Measurements from ENCODE around the gene PARD3. TPM values are rescaled to one million over a fixed set of nuclear protein-coding genes. Genes with fewer than 3 reads are reported as not detected.

Gene PARD3
- total RNA-seq, 4 donors from 2014 or later = 27.3 to 65.3 (median 55.6) TPM

DNA sequence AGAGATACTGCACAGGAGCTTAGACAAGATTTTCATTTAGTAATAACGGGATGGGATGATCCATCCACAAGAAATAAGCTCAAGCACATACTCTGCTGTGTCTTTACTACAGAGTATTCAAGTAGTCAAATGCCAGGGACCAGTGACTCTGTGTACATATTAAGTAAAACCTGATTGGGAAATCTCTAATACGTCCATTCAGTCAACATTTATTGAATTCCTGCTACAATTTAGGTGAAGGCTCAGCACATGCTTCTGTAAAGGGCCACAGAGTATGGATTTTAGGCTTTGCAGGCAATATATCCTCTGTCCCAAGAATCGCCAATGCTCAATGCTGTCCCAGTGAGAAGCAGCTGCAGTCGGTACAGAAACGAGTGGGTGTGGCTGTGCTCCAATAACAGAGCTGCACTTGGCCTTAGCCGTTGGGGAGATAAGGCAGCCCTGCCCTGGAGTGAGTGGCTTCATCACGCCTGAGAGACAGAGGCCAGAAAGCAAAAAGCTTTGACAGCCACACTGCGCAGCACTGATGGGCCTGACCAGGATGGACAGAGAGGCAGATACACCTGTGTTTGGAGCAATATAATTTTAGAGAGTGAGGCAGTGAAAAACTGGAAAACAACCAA lies 186.8 kb downstream of the PARD3 start:
- intact Hi-C loops (cut with DNase I; ENCODE audit: low total_unique reads) = no loop called here
- peak; percentile 76 for DNase-seq
- H3K4me3 ChIP-seq = no peak overlapping the region
- TF ChIP-seq EP300 (IDR thresholded peaks at IDR 0.05; ENCODE audit: low read depth) = no peak
- TF ChIP-seq POLR2AphosphoS5 (IDR thresholded peaks at IDR 0.05) = peak in 2 of 3 donors; percentile 5 to 27
- H3K9me3 ChIP-seq = no peaks in the 10 kb centered on the region
- no peaks in the 10 kb centered on the region for H3K36me3 ChIP-seq
- H3K27ac ChIP-seq = peak overlapping the region in 3 of 4 donors; percentile 22 to 63 (median 53)
- H3K27me3 ChIP-seq = no peaks in the 10 kb centered on the region
- peaks cover 7 to 32% (median 19%) of the 10 kb centered on the region in 4 donors for H3K4me1 ChIP-seq
- WGBS, 2 donors (ENCODE audit: low coverage in 1 of 2) = 33 to 47% methylated on average over 2 to 8 of the region's 8 CpGs
- in situ Hi-C loops (cut with MboI; ENCODE audit: low pct_ligation_motif_present in 1 of 4, low pct_unique_long_range_greater_than_20kb in 1 of 4, low sequenced_read_pairs in 3 of 4) = loop anchor here (25.0 kb wide), 2 partner anchors 1291 to 1441 kb away; partner anchors contain the start of gene NRP1 (in 3 of the 4)

DNA sequence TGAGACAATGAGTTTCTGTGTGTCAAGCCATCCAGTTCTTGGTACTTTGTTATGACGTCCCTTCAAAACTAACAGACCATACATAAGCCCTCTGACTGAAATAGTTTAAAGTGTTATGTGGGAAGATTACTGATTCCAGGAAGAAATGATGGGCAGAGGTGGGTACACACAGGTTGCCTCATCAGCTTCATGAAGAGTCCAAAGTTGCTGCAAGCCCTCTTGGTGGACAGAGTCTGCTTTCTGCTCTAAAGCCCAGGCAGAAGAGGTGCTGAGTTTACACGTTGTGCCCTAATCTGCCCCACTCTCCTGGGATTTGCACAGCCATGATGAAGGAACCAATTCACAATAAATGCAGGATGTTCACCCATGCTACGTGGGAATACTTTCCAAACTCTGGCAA lies 187.4 kb downstream of the PARD3 start:
- peak overlapping the region in 1 of 4 donors; percentile 63 for H3K27ac ChIP-seq
- in situ Hi-C loops (cut with MboI; ENCODE audit: low pct_ligation_motif_present in 1 of 4, low pct_unique_long_range_greater_than_20kb in 1 of 4, low sequenced_read_pairs in 3 of 4) (loop anchor here (25.0 kb wide), 2 partner anchors 1290 to 1440 kb away; partner anchors contain the start of gene NRP1 (in 3 of the 4)), intact Hi-C loops (cut with DNase I; ENCODE audit: low total_unique reads) (no loop called here)
- TF ChIP-seq, protein P1, sequence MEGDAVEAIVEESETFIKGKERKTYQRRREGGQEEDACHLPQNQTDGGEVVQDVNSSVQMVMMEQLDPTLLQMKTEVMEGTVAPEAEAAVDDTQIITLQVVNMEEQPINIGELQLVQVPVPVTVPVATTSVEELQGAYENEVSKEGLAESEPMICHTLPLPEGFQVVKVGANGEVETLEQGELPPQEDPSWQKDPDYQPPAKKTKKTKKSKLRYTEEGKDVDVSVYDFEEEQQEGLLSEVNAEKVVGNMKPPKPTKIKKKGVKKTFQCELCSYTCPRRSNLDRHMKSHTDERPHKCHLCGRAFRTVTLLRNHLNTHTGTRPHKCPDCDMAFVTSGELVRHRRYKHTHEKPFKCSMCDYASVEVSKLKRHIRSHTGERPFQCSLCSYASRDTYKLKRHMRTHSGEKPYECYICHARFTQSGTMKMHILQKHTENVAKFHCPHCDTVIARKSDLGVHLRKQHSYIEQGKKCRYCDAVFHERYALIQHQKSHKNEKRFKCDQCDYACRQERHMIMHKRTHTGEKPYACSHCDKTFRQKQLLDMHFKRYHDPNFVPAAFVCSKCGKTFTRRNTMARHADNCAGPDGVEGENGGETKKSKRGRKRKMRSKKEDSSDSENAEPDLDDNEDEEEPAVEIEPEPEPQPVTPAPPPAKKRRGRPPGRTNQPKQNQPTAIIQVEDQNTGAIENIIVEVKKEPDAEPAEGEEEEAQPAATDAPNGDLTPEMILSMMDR (IDR thresholded peaks at IDR 0.05) = no peak
- no peak for TF ChIP-seq POLR2A (IDR thresholded peaks at IDR 0.05)
- TF ChIP-seq POLR2AphosphoS5 (IDR thresholded peaks at IDR 0.05) = no peak
- TF ChIP-seq EP300 (IDR thresholded peaks at IDR 0.05; ENCODE audit: low read depth) = no peak
- no peak for DNase-seq
- no peaks in the 10 kb centered on the region for H3K27me3 ChIP-seq
- WGBS, 2 donors (ENCODE audit: low coverage in 1 of 2) = 55 to 72% methylated on average over 2 to 3 of the region's 3 CpGs
- H3K4me1 ChIP-seq = peaks cover 7 to 32% (median 19%) of the 10 kb centered on the region in 4 donors
- H3K36me3 ChIP-seq = no peaks in the 10 kb centered on the region
- H3K9me3 ChIP-seq = no peaks in the 10 kb centered on the region
- no peak overlapping the region for H3K4me3 ChIP-seq

DNA sequence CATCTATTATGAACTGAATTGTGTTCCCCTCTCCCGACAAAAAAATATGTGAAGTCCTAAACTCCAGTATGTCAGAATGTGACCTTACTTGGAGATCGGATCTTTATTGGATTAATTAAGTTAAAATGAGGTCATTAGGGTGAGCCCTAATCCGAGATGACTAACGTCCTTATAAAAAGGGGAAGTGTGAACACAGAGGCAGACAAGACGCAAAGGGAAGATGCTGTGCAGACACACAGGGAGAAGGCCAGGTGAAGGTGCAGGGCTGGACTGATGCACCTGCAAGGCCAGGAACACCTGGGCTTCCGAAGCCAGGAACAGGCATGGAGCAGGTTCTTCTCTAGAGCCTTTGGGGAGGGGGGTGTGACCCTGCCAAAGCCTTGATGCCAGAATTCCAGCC lies 187.8 kb downstream of the PARD3 start:
- Histone ChIP-seq H3K9me3 (no peaks in the 10 kb centered on the region), H3K27ac (no peak overlapping the region), H3K4me1 (peaks cover 7 to 32% (median 19%) of the 10 kb centered on the region in 4 donors), H3K36me3 (no peaks in the 10 kb centered on the region), H3K27me3 (no peaks in the 10 kb centered on the region), H3K4me3 (no peak overlapping the region)
- TF ChIP-seq POLR2A (IDR thresholded peaks at IDR 0.05) (no peak), EP300 (IDR thresholded peaks at IDR 0.05; ENCODE audit: low read depth) (no peak), POLR2AphosphoS5 (IDR thresholded peaks at IDR 0.05) (no peak)
- TF ChIP-seq, protein P1 (IDR thresholded peaks at IDR 0.05) = no peak
- WGBS, 2 donors (ENCODE audit: low coverage in 1 of 2) = 81 to 93% methylated on average over 4 to 6 of the region's 6 CpGs
- in situ Hi-C loops (cut with MboI; ENCODE audit: low pct_ligation_motif_present in 1 of 4, low pct_unique_long_range_greater_than_20kb in 1 of 4, low sequenced_read_pairs in 3 of 4) = loop anchor here (25.0 kb wide), 2 partner anchors 1290 to 1440 kb away; partner anchors contain the start of gene NRP1 (in 3 of the 4)
- DNase-seq = no peak
- intact Hi-C loops (cut with DNase I; ENCODE audit: low total_unique reads) = no loop called here

DNA sequence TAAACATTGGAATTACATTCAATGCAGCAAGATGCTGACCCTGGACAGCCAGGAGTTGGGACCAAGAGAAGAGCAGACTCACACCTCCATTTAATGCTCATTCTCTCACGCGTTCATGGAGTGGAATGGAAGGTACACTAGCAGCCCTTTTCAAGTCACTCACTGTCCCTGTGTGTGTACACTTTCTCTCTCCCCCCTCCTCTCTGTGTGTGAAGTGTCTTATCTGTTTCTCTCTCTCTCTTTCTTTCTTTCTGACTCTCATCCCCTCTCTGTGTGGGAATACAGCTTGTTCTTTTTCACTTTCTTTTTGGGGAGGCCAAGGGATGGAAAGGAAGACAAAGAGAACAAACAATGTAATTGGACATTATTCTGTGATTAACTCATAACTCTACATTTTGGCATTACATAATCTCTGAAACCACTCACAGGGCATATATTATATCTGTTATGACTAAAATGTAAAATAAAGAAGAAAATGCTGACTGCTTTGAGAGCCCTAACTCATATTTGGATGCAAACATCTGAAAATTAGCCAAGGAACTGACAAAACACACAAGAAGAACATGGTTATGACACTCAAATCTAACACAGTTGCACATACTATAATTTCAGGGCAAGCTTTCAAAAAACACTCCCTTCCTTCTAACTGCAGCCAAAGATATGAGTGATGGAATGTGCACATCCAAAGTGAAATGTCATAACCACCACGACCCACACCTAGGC lies 188.8 kb downstream of the PARD3 start:
- Histone ChIP-seq H3K27me3 (no peaks in the 10 kb centered on the region), H3K27ac (no peak overlapping the region), H3K36me3 (no peaks in the 10 kb centered on the region), H3K4me3 (no peak overlapping the region), H3K4me1 (peaks cover 7 to 32% (median 19%) of the 10 kb centered on the region in 4 donors), H3K9me3 (no peaks in the 10 kb centered on the region)
- in situ Hi-C loops (cut with MboI; ENCODE audit: low pct_ligation_motif_present in 1 of 4, low pct_unique_long_range_greater_than_20kb in 1 of 4, low sequenced_read_pairs in 3 of 4) (loop anchor here (25.0 kb wide), 2 partner anchors 1289 to 1439 kb away; partner anchors contain the start of gene NRP1 (in 3 of the 4)), intact Hi-C loops (cut with DNase I; ENCODE audit: low total_unique reads) (no loop called here)
- TF ChIP-seq, protein P1 (IDR thresholded peaks at IDR 0.05) = no peak
- no peak for TF ChIP-seq POLR2A (IDR thresholded peaks at IDR 0.05)
- no peak for TF ChIP-seq EP300 (IDR thresholded peaks at IDR 0.05; ENCODE audit: low read depth)
- no peak for TF ChIP-seq POLR2AphosphoS5 (IDR thresholded peaks at IDR 0.05)
- WGBS, 2 donors (ENCODE audit: low coverage in 1 of 2) = 73 to 90% methylated on average over 3 of the region's 3 CpGs
- DNase-seq = no peak
